Fibroblast of lung (primary cell): ENCODE measurements around the gene ITGA5. TPM values are rescaled to one million over a fixed set of nuclear protein-coding genes. Genes with fewer than 3 reads are reported as not detected.
A peak's percentile ranks its signal among the peaks of the same experiment; 100 is the strongest.

Experiments
- DNase-seq, 2 donors: peaks; one replicate each; pipeline versions ENCODE4 v3.0.0 to v3.0.0-alpha.2; 2010; ENCODE audit warnings: low read depth in 2 of 2
- H2AFZ ChIP-seq: 2 replicates; pipeline ENCODE4 v1.5.1; 2012; ENCODE audit warnings: low read length, control low read depth, inconsistent platforms
- H3K27ac ChIP-seq: 2 replicates; pipeline ENCODE4 v1.5.1; 2011; ENCODE audit warnings: low read length, control low read depth; ENCODE audit not compliant: insufficient read depth
- H3K27me3 ChIP-seq: 2 replicates; pipeline ENCODE4 v1.5.1; 2011; ENCODE audit warnings: mild to moderate bottlenecking, low read length; ENCODE audit not compliant: control insufficient read depth, insufficient read depth
- H3K36me3 ChIP-seq: 2 replicates; pipeline ENCODE4 v1.5.1; 2011; ENCODE audit warnings: low read length; ENCODE audit not compliant: control insufficient read depth, insufficient read depth
- H3K4me1 ChIP-seq: 2 replicates; pipeline ENCODE4 v1.5.1; 2011; ENCODE audit warnings: low read length; ENCODE audit not compliant: control insufficient read depth, insufficient read depth; ENCODE audit errors: extremely low read depth
- H3K4me2 ChIP-seq: 2 replicates; pipeline ENCODE4 v1.5.1; 2011; ENCODE audit warnings: low read length, control low read depth; ENCODE audit not compliant: insufficient read depth; ENCODE audit errors: extremely low read depth
- H3K4me3 ChIP-seq, 4 experiments: fragments of 200-600 bp in 1 of 4; sonication (generic) in 1 of 4; replicated peaks in 1 of 4; 2 replicates each; pipeline ENCODE4 v1.5.1; 2011 to 2016; ENCODE audit warnings: low read length in 4 of 4, low read depth in 3 of 4, mild to moderate bottlenecking in 3 of 4, control low read depth in 2 of 4, inconsistent platforms in 1 of 4, mixed read lengths in 1 of 4; ENCODE audit not compliant: insufficient read depth in 1 of 4; ENCODE audit errors: control extremely low read depth in 1 of 4
- H3K79me2 ChIP-seq: 2 replicates; pipeline ENCODE4 v1.5.1; 2012; ENCODE audit warnings: mild to moderate bottlenecking, low read length, inconsistent platforms; ENCODE audit not compliant: control insufficient read depth, insufficient read depth
- H3K9ac ChIP-seq: 2 replicates; pipeline ENCODE4 v1.5.1; 2011; ENCODE audit warnings: mild to moderate bottlenecking, low read length, control low read depth; ENCODE audit not compliant: insufficient read depth
- H3K9me3 ChIP-seq: 2 replicates; pipeline ENCODE4 v1.5.1; 2012; ENCODE audit warnings: low read depth, low read length; ENCODE audit not compliant: control insufficient read depth, insufficient read depth
- H4K20me1 ChIP-seq: 2 replicates; pipeline ENCODE4 v1.5.1; 2011; ENCODE audit warnings: low read length; ENCODE audit not compliant: control insufficient read depth, insufficient read depth; ENCODE audit errors: extremely low read depth
- EZH2 ChIP-seq: IDR thresholded peaks from 2 replicates; pipeline ENCODE4 v1.5.1; 2012; ENCODE audit warnings: low read length, control low read depth, mild to moderate bottlenecking; ENCODE audit errors: missing control alignments
- polyA plus RNA-seq, 2 donors: library from polyadenylated mRNA; depleted of rRNA in 1 of 2; stranded (reverse) in 1 of 2; unstranded in 1 of 2; fragments of >200 nt; gene quantifications; 2 replicates each; pipeline ENCODE4 v1.2.1, GENCODE V29; 2011 to 2012; ENCODE audit warnings: missing spikeins in 1 of 2
- total RNA-seq: library from RNA; depleted of rRNA; stranded (reverse); fragments of >200 nt; gene quantifications from 2 replicates; pipeline ENCODE4 v1.2.1, GENCODE V29; 2014
- TF ChIP-seq, protein P1 (sequence below), 2 donors: IDR thresholded peaks in 1 of 2; conservative IDR thresholded peaks in 1 of 2; 1 replicate in 1 of 2; 2 replicates in 1 of 2; pipeline ENCODE4 v1.5.1; 2011 to 2012; ENCODE audit warnings: low read length in 2 of 2, control low read depth in 1 of 2, inconsistent platforms in 1 of 2, low read depth in 1 of 2, mild to moderate bottlenecking in 1 of 2

ITGA5 gene
- total and polyA plus RNA-seq, 2 donors (not counting 1 experiment from before 2014, with no cell fraction given), result 199 to 232 TPM

DNA sequence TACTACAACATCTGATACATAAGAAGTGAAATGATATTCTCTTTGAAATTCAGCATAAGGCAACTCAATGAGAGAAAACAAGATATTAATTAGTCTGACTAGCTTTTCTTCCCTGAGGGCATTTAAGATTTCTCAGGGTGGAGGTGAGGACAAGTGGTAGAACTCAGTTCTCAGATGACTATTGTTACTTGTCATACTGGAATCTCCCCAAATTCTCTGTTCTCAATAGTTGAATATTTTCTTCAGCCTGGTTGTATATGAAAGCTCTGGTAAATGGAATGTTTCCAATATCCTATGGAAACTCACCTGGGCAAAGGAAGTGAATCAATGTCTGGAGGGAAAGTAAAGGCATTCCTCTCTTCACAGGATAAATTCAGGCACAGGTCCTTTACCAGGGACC is 18.2 kb upstream of the ITGA5 start:
- Histone ChIP-seq H3K9ac (no peak overlapping the region), H3K4me2 (no peak overlapping the region), H4K20me1 (no peaks in the 10 kb centered on the region), H3K79me2 (no peaks in the 10 kb centered on the region), H3K36me3 (no peaks in the 10 kb centered on the region), H3K4me3 (no peak overlapping the region), H3K27ac (no peak overlapping the region), H3K27me3 (no peaks in the 10 kb centered on the region), H3K4me1 (peaks cover 6% of the 10 kb centered on the region), H3K9me3 (no peaks in the 10 kb centered on the region), H2AFZ (no peak overlapping the region)
- no peak for DNase-seq
- TF ChIP-seq, protein P1, sequence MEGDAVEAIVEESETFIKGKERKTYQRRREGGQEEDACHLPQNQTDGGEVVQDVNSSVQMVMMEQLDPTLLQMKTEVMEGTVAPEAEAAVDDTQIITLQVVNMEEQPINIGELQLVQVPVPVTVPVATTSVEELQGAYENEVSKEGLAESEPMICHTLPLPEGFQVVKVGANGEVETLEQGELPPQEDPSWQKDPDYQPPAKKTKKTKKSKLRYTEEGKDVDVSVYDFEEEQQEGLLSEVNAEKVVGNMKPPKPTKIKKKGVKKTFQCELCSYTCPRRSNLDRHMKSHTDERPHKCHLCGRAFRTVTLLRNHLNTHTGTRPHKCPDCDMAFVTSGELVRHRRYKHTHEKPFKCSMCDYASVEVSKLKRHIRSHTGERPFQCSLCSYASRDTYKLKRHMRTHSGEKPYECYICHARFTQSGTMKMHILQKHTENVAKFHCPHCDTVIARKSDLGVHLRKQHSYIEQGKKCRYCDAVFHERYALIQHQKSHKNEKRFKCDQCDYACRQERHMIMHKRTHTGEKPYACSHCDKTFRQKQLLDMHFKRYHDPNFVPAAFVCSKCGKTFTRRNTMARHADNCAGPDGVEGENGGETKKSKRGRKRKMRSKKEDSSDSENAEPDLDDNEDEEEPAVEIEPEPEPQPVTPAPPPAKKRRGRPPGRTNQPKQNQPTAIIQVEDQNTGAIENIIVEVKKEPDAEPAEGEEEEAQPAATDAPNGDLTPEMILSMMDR (conservative IDR thresholded peaks at IDR 0.05 in 1 of 2, IDR thresholded peaks at IDR 0.05 in 1 of 2; ENCODE audit: low read depth in 1 of 2, low read length in 2 of 2), result no peak
- TF ChIP-seq EZH2, result no peak

DNA sequence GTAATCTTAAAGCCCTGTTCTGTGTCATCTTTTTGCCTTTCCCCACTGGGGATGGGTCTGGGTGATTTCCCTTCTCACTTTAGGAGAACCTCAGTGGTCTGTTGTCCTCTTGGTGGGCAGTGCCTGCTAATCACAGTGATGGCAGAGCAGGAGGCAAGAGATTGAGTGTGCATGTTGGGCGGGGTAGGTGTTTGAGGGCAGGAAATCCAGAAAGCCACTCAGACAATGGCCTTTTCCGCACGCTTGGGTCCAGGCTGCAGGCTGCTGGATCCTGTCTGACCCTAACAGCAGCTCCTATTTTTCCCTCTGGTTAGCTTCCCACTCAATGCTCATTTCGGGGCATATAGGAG is 13.7 kb upstream of the ITGA5 start:
- TF ChIP-seq EZH2, result no peak
- TF ChIP-seq, protein P1 (conservative IDR thresholded peaks at IDR 0.05 in 1 of 2, IDR thresholded peaks at IDR 0.05 in 1 of 2; ENCODE audit: low read depth in 1 of 2, low read length in 2 of 2), result no peak
- no peak overlapping the region for H3K9ac ChIP-seq
- H3K4me3 ChIP-seq, result no peak overlapping the region
- no peak for DNase-seq
- peaks cover 26% of the 10 kb centered on the region for H3K4me1 ChIP-seq
- H2AFZ ChIP-seq, result no peak overlapping the region
- no peaks in the 10 kb centered on the region for H4K20me1 ChIP-seq
- no peaks in the 10 kb centered on the region for H3K27me3 ChIP-seq
- H3K36me3 ChIP-seq, result no peaks in the 10 kb centered on the region
- H3K9me3 ChIP-seq, result no peaks in the 10 kb centered on the region
- H3K27ac ChIP-seq, result no peak overlapping the region
- no peak overlapping the region for H3K4me2 ChIP-seq
- no peaks in the 10 kb centered on the region for H3K79me2 ChIP-seq

DNA sequence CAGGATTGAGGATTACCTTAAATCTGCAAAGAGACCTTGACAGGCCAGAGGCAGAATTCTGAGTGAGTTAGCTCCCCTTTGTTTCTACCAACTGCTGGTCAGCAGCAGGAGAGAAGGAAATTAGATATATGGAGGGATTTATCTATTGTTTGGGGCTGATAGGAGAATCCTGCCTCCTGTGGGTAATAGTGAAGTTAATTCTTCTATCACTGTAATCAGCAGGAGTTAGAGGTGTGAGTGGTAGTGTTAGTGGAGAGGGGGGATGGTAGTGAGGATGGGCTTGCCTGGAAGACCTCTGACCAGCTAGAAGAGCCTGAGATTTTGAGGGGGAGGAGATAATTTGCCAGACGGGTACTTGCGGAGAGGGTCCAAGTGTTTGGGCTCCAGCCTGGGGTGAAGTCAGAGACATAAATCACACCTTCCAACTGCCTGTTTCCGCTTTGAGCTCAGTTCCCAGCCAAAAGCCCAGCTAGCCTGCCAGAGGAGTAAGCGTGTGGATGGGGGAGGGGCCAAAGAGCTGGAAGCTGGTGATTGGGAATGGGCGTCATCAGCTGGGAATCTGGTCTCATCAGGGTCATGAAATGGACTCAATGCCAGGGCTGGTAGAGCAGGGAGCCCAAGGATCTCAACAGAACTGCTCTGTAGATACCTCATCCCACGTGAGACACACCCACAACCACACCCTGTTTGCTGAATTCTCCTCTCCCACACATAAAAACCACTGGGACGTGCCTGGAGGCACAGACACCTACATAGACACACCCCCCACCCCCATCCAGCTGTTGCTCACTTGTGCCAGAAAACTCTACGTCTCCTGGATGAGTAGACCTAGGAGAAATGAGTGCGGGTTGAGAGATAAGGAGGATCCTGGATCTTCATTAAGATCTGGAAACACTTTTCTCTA is 13.1 kb upstream of the ITGA5 start:
- DNase-seq, result peak; percentile 86 to 90
- TF ChIP-seq, protein P1 (conservative IDR thresholded peaks at IDR 0.05 in 1 of 2, IDR thresholded peaks at IDR 0.05 in 1 of 2; ENCODE audit: low read depth in 1 of 2, low read length in 2 of 2), result no peak
- no peak for TF ChIP-seq EZH2
- H3K4me1 ChIP-seq, result peaks cover 27% of the 10 kb centered on the region
- H3K9ac ChIP-seq, result no peak overlapping the region
- no peaks in the 10 kb centered on the region for H3K79me2 ChIP-seq
- H3K27ac ChIP-seq, result peak overlapping the region; percentile 47
- no peaks in the 10 kb centered on the region for H4K20me1 ChIP-seq
- H3K4me2 ChIP-seq, result peak overlapping the region; percentile 57
- no peaks in the 10 kb centered on the region for H3K27me3 ChIP-seq
- no peak overlapping the region for H2AFZ ChIP-seq
- no peaks in the 10 kb centered on the region for H3K9me3 ChIP-seq
- H3K4me3 ChIP-seq, result no peak overlapping the region
- no peaks in the 10 kb centered on the region for H3K36me3 ChIP-seq
